HG03135 (cell line): ENCODE data around the gene RALGAPA1.
"Not testable (repeated sequence)": the region's sequence is repeated elsewhere in the genome, so short reads cannot be mapped to it uniquely, and the experiment has no call there.

ENCODE experiments used
- ATAC-seq: cut with Tn5 transposase; IDR thresholded peaks from one replicate; pipeline ENCODE4 v1.9.1; 2021; ENCODE audit warnings: mild to moderate bottlenecking, moderate library complexity; ENCODE audit not compliant: unreplicated experiment

RALGAPA1 gene

DNA sequence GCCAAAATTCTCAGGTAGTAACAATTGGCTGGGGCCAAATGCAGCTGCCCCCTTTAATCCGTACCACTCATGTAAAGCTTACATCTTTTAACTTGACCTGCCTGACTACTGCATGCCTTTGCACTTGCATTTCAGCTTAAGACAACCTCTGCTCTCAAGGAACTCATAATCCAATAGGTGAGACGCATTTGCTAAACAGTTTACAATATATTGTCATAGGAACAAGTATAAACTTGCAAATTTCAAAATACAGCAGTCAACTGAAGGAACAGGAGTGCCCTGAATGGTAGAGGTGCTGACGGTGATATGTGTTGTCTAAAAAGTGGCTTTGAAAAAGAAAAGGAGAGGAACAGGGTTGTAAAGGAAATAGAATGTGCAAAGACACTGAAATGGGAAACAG, 13.4 kb upstream of the RALGAPA1 start:
- no peak for ATAC-seq

DNA sequence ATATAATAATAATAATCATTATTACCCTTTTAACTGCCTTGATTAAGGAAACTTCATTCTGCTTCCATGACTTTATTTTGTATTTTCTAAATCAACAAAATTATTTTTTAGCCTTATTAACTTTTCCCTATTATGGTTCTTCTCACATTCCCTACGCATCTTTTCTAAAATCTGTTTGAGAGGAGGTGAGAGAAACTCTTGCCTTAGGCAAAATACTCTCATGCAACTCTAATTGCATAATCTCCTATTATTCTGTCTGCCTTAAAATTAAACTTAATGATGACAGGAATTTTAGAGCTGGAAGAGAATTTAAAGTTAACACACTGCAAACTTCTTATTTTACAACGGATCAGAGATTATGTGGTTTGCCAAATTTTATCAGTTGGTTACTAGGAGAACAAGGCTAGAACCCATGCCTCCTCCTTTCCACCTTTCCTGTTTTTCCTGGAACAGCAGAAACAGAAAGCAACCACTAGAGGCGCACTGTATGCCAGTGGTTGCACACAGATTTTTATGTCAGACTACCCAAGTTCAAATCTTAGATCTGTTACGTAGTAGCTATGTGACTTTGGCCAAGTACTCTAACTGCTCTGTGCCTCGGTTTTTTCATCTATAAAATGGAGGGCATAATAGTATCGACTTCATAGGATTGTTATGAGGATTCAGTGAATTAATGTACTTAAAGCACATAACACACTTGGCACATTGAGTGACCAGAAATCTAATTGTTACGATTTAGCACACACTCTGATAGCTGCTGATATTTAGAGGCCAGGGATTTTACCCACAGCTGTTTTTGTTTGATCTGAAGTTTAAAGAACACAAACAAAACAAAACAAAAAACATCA, 12.7 kb upstream of the RALGAPA1 start:
- no peak for ATAC-seq

DNA sequence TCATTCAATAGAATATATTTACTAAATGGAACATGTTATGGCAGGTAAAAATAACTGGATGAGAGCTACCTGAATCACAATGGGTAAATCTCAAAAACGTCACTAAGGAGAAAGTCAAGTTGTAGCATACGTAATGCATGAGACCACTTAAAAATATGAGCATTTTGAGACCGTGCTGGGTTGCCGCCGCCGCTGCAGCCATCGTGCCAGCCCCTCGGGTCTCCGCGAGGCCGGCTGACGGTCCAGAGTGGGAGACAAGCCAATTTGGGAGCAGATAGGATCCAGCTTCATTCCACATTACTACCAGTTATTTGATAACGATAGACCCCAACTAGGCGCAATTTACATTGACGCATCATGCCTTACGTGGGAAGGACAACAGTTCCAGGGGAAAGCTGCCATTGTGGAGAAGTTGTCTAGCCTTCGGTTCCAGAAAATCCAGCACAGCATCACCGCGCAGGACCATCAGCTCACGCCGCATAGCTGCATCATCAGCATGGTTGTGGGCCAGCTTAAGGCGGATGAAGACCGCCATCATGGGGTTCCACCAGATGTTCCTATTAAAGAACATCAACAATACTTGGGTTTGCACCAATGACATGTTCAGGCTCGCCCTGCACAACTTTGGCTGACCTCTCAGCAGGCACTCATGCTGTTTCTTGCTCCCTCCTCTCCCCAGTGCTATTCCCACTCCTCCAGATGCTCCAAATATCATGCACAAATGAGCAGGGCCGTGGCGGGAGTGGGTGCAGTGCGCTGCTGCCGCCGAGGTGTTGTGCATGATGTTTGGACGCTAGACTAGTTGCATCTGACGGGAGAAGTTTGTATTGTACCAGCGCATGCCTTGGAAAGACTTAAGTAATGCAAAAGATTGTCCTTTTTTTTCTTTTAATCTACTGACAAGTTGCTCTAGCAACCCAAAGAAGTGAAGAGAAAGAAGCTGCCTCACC, 10.8 kb upstream of the RALGAPA1 start:
- ATAC-seq = no peak

DNA sequence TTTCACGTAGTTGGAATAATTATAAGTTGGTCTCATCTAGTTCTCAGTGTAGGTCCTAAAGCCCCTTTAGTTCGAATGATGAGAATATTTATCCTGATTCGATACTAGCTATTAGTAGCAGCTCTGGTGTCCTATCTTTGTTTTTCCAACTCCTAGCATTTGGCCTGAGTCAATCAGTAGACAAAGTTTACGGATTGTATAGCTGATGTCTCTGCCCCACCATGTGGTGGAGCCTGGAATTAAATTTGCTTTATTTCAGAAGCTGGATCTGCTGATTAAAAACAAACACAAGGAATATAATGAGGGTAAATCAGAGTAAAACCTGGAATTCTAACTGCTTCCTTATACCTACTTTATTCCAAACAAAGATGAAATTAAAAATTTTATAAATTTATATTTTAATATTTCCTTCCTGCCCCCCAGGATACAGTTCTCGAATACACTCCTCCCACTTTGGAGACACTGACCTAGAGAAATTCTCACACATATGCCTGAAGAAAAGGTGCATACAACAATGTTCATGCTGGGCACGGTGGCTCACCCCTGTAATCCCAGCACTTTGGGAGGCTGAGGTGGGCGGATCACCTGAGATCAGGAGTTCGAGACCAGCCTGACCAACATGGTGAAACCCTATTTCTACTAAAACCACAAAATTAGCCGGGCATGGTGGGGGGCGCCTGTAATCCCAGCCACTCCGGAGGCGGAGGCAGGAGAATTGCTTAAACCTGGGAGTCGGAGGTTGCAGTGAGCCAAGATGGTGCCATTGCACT, 9.4 kb upstream of the RALGAPA1 start:
- ATAC-seq = no peak

DNA sequence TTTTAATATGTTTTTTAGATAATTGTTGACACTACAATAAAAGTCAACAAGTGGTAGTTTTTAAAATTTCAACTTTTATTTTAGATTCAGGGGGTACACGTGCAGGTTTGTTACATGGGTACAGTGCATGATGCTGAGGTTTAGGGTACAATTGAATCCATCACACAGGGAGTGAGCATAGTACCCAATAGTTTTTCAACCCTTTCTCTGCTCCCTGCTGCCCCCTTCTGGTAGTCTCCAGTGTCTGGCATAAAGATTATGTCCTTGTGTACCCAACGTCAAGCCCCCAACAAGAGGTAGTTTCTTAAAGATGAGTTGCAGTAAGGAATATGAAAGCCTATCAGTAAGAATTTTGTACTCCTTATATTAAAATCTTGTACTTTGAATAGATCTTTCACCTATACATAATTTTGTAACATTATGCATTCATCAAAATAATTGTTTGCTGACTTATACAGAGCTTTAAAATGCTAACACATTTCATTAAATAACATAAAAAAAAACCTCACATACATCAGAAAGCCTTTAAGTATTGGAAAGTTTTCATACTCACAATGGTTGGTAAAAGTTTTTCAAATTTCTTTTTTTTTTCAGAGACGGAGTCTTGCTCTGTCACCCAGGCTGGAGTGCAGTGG, 5.4 kb upstream of the RALGAPA1 start:
- ATAC-seq = no peak

DNA sequence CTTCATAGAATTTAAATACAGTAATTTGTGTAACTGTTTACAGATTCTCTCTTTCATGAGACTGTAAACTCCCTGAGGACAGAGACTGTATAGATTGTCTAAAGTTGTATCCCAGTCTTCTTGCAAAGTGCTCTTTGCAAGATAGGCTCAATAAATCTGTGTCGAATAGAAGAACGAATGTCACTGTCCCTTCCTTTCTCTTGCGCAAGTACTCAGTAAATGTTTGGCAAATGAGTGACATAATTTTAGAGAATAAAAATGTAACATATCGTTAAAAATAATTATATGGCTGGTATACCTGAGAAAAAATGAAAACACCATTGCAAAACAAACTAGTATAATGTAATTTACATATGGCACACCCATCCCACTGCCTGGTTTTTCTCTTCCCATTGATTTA, 1.9 kb upstream of the RALGAPA1 start:
- no peak for ATAC-seq

DNA sequence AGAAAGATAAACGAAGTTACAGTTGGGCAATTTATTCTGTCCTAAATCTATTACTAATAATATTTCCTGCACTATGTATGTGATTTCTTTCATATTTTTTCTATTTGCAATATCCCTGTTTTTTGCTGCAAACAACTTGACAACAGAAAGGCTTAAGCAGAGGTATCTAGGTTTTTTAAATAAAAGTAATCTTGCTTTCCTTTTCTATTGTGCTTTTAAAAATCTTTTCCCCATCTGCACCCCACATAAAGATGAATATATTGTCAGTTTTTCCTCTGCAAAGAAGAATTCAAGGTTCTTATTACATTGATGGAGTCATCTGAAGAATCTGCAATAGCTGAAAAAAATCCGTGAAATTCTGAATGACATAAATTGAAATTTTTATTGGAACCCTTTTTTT, 502 bp upstream of the RALGAPA1 start:
- no peak for ATAC-seq

DNA sequence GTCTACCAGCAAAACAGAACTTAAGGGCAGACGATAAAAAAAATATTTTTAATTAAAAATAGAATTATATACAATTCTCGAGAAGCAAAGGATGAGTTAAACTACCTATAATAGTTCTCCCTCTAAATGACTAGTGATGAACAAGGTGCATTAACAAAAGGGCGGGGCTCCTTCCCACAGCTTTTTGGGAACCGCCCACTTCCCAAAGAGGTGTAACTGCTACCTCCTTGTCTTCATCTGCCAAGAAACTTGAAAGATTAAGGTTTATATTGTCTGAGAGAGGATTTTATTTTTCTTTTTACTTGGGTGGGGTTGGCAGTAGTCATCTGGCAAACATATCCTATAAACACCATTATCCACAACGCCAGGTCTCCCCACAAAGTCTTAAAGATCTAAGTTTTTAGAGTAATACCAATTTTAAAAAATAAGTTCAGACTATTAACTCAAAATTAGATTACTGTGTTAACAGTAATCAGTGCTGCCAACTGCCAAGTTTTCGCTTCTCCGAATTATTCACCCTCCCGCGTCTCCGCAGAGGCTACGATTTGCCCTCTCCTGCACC, 938 bp downstream of the RALGAPA1 start:
- no peak for ATAC-seq

DNA sequence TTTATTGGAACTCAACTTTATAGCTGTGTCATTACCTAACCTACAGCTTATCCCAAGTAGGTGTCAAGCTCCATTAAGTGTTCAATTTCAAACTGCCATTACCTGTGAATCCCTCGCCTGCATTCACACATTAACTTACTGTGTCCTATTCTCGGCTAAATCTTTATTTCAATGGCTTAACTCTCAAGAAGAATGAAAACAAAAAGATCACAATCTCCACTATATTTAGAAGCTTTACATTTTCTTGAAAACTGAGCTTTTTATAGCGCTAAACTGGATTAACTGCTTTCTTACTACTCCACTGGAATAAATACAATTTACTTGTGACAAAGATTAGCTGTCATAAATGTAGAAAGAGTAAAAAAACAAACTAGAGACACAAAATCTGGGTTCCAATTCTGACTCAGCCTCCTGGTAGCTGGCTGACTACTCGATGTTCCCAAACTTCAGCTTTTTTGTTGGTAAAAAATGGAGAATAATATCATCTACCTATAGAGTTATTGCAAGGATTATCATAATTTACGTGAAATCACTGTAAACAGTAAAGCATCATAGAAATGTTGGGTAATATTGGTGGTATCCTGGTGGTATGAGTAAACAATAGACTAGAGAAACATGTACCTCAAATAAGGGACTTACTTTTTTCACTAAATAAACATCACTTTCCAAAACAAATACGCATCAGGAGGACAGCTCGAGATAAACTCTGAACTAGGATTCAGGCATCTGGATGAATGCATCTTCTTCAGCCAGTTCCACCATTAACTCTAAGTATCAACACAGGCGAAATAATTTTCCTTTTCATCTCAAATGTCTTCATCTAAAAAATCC, 1.7 kb downstream of the RALGAPA1 start:
- ATAC-seq = no peak

DNA sequence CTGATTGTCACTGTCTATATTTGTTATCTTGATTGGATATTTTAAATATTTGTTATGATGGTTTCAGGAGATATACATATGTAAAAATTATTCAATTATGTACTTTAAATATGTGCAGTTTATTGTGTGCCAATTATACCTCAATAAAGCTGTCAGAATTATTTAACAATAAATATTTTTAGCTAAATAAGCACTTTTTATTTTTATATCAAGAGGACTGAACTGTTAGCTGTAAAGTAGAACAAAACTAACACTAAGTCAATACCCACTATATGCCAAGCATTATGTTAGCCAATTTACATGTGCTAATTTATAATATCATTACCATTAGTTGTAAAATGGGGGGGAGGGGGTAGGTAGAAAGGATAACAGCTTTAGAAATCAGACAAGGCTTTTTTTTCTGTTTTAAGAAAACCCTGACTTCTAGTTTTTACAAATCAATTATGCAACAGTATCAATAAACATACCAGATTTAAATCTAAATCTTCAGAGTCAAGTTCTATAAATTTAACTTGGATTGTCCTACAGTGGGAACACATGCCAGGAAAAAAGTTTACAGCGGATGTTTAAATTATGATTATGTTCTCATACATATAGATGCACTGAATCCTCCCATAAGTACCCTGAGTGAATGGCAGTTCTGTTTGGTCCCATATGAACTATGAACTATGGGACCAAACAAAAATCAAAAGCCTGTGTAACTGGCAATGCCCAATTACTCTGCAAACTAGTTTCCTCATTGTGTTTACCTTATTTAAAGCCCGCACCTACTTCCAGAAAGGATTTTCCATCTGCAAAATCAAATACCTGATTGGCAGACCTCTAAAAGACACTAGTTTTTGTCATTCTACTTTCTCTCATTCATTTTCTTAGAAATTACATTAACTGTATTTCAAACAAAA, 2.8 kb downstream of the RALGAPA1 start:
- ATAC-seq = no peak

DNA sequence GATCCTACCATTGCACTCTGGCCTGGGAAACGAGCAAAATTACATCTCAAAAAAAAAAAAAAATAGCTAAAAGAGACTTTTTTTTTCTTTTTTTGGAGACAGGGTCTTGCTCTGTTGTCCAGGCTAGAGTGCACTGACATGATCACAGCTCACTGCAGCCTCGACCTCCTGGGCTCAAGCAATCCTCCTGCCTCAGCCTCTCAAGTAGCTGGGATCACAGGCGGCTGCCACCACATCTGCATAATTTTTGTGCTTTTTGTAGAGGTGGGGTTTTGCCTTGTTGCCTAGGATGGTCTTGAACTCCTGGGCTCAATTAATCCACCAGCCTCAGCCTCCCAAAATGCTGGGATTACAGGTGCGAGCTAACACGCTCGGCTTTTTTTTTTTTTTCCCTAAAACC, 11.3 kb downstream of the RALGAPA1 start:
- ATAC-seq = no peak

DNA sequence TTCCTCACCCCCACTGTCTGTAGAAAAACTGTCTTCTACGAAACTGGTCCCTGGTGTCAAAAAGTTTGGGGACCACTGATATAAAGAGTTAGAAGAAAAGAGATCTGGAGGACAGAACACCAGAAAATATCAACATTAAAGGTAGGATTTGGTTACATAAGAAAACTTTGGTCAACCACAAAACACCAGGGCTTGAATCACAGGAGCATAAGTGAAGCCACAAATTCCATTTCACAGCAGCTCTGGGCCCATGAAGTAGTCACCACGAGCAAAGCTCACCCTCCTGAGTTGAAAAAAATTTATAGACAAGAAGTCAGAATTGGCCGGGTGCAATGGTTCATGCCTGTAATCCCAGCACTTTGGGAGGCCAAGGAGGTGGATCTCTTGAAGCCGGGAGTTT, 19.4 kb downstream of the RALGAPA1 start:
- ATAC-seq = no peak

DNA sequence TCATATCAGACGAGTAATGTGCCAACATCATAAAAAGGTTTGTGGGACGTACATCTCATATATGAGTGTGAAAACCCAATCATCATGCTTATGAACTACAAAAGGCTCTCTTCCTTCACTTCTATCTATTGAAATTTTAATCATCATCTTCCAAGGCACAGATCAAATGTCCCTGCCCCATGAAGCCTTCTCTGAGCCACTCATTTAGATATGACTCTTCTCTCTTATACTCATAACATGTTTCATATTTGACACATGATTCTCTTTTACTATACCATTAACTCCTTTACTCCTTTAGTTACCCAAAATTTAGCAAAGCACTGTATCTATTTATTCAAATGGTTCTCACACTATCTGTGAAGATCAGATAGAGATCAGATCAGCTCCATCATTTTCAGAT, 22.2 kb downstream of the RALGAPA1 start:
- ATAC-seq = no peak

DNA sequence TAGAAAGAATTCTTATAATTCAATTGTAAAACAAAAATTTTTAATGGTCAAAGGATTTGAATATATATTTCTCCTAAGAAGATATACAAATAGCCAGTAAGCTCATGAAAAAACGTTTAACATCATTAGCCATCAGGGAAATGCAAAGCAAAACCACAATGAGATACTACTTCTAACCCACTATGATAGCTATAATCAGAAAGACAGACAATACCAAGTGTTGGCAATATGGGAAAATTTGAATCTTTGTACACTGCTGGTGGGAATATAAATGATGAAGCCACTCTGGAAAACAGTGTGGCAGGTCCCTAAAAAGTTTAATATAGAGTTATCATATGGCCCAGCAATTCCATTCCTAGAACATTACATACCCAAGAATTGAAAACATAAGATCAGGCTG, 25.4 kb downstream of the RALGAPA1 start:
- ATAC-seq = no peak

DNA sequence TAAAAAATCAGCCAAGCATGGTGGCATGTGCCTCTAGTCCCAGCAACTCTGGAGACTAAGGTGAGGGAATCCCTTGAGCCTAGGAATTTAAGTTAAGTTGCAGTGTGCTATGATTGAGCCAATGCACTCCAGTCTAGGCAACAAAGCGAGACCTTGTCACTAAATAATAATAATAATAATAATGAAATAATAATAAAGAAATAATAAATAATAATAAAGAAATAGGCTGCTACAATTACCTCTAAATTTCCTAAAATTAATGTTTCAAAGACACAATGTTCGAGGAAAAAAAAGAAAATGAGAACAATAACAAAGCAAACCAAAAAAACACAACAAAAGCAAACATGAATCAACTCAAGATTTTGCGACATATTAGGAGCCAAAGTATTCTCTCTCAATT, 29.7 kb downstream of the RALGAPA1 start:
- ATAC-seq = no peak

DNA sequence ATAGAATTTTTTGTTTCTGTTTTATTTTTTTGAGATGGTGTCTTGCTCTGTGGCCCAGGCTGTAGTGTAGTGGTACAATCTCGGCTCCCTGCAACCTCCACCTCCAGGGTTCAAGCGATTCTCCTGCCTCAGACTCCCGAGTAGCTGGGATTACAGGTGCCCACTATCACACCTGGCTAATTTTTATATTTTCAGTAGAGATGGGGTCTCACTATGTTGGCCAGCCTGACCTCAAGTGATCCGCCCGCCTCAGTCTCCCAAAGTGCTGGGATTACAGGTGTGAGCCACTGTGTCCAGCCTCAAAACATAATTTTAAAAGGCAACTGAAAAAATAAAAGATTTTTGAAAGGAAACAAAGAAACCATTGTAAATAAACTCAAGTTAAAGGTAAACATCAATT, 31.5 kb downstream of the RALGAPA1 start:
- ATAC-seq = not testable (repeated sequence)

DNA sequence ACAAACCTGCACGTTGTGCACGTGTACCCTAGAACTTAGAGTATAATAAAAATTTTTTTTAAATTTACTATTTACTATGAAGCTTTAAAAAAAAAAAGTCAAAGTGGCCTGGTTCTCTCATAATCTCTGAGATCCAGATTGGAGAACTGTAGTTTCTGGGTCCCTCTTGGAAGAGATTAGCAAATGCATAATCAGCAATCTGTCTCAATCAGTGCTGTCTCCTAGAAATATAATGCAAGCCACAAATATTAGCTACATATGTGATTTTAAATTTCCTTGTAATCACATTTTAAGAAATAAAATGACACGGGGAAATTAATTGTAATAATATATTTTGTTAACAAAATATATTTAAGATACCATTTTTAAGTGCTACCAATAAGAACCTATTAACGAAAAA, 32.3 kb downstream of the RALGAPA1 start:
- ATAC-seq = no peak

DNA sequence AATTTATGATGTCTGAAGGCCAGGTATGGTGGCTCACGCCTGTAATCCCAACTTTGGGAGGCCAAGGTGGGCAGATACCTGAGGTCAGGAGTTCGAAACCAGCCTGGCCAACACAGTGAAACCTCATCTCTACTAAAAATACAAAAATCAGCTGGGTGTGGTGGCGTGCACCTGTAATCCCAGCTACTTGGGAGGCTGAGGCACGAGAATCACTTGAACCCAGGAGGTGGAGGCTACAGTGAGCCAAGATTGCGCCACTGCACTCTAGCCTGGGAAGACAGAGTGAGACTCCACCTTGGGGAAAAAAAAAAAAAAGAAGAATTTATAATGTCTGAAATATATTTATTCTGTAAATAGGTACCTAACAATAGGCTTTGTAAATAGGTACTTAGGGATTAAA, 33.0 kb downstream of the RALGAPA1 start:
- ATAC-seq = not testable (repeated sequence)

DNA sequence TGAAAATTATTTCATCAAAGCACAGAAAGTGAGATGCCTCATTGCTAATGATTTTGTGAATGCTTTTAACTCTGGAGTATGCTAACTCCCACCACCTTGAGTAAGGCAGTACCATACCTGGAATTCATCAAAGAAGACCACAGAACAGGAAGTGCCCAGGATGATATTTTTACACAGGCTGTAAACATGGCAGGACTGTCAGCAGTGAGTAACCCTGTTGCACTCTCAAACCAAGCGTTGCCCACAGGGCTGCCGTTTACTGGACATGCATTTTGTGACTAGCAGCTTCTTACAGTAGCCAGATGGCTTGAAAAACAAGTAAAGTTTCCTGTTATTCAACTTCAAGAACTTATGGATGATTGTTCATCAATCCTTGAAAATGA, 42.4 kb downstream of the RALGAPA1 start:
- no peak for ATAC-seq
